K562 (cell line): ENCODE measurements around the gene RGS6. TPM values are rescaled to one million over a fixed set of nuclear protein-coding genes. Genes with fewer than 3 reads are reported as not detected.
A peak's percentile ranks its signal among the peaks of the same experiment; 100 is the strongest.

ENCODE experiments used
- BCLAF1 ChIP-seq, 2 experiments: fragments of 450-650 bp in 1 of 2; IDR thresholded peaks; 2 replicates each; pipeline ENCODE4 v1.6.1; 2011 to 2017; ENCODE audit warnings: low read depth in 2 of 2, antibody characterized with exemption in 1 of 2, borderline replicate concordance in 1 of 2, low read length in 1 of 2, mild to moderate bottlenecking in 1 of 2, mixed read lengths in 1 of 2; ENCODE audit not compliant: control insufficient read depth in 1 of 2
- CCAR2 ChIP-seq: fragments of 200-400 bp; formaldehyde crosslinking; IDR thresholded peaks from 2 replicates; pipeline ENCODE4 v1.6.1; 2017; ENCODE audit warnings: mild to moderate bottlenecking, low read depth, low read length
- NFIC ChIP-seq: fragments of 450-650 bp; IDR thresholded peaks from 2 replicates; pipeline ENCODE4 v1.6.1; 2017; ENCODE audit warnings: mild to moderate bottlenecking, inconsistent platforms
- NONO ChIP-seq, 2 experiments: fragments of 200-400 bp in 1 of 2; fragments of 450-650 bp in 1 of 2; formaldehyde crosslinking in 1 of 2; IDR thresholded peaks; 2 replicates each; pipeline ENCODE4 v1.6.1; 2017; ENCODE audit warnings: low read depth in 2 of 2, mild to moderate bottlenecking in 2 of 2, moderate library complexity in 2 of 2, low read length in 1 of 2
- TCF3 ChIP-seq: sonication (generic); formaldehyde crosslinking; IDR thresholded peaks from 2 replicates; pipeline ENCODE4 v1.4.0; 2020; ENCODE audit warnings: mild to moderate bottlenecking, missing genetic modification reagents
- polyA plus RNA-seq, 8 experiments: library from polyadenylated mRNA; depleted of rRNA in 4 of 8; stranded (reverse) in 5 of 8; unstranded in 3 of 8; fragments of >200 nt; fragmentation: Nextera tagmentation in 2 of 8; fragmentation: Illumina TruSeq in 1 of 8; extraction: Ambion mirVana in 2 of 8; extraction: Trizol in 1 of 8; gene quantifications; 2 replicates each; pipeline versions ENCODE4 v1.2.1 to v1.2.3, GENCODE V29; 2011 to 2014; ENCODE audit warnings: inconsistent platforms in 1 of 8, missing spikeins in 1 of 8
- total RNA-seq, 7 experiments: library from RNA; depleted of rRNA in 6 of 7; stranded (reverse); fragments of >200 nt in 6 of 7; fragmentation: Illumina TruSeq in 2 of 7; extraction: Trizol in 2 of 7; gene quantifications; 2 replicates each; pipeline versions ENCODE4 v1.2.1 to v1.2.3, GENCODE V29; 2011 to 2021; ENCODE audit warnings: low replicate concordance in 1 of 7
- TF ChIP-seq, protein P1 (sequence below): fragments of 250-450 bp; sonication (Bioruptor Pico); IDR thresholded peaks from 2 replicates; pipeline ENCODE4 v1.4.0; 2020; ENCODE audit warnings: mild to moderate bottlenecking, moderate library complexity, borderline replicate concordance
- TF ChIP-seq, protein P2 (sequence below): fragments of 450-650 bp; IDR thresholded peaks from 2 replicates; pipeline ENCODE4 v1.6.1; 2014; ENCODE audit warnings: low read depth, mild to moderate bottlenecking, moderate library complexity, borderline replicate concordance

Gene RGS6
- total and polyA plus RNA-seq, 9 of the 15 experiments (the other 6 are each of a cell fraction or from before 2014, with no cell fraction given) = not detected

- TF ChIP-seq, protein P1, sequence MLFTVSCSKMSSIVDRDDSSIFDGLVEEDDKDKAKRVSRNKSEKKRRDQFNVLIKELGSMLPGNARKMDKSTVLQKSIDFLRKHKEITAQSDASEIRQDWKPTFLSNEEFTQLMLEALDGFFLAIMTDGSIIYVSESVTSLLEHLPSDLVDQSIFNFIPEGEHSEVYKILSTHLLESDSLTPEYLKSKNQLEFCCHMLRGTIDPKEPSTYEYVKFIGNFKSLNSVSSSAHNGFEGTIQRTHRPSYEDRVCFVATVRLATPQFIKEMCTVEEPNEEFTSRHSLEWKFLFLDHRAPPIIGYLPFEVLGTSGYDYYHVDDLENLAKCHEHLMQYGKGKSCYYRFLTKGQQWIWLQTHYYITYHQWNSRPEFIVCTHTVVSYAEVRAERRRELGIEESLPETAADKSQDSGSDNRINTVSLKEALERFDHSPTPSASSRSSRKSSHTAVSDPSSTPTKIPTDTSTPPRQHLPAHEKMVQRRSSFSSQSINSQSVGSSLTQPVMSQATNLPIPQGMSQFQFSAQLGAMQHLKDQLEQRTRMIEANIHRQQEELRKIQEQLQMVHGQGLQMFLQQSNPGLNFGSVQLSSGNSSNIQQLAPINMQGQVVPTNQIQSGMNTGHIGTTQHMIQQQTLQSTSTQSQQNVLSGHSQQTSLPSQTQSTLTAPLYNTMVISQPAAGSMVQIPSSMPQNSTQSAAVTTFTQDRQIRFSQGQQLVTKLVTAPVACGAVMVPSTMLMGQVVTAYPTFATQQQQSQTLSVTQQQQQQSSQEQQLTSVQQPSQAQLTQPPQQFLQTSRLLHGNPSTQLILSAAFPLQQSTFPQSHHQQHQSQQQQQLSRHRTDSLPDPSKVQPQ = no peak
- TF ChIP-seq NONO (IDR thresholded peaks at IDR 0.05; ENCODE audit: low read depth in 2 of 2, low read length in 1 of 2) = no peak
- TF ChIP-seq CCAR2 = no peak
- TF ChIP-seq TCF3 (CRISPR knock-in tag) = no peak
- peak; percentile 72 for TF ChIP-seq NFIC
- TF ChIP-seq, protein P2, sequence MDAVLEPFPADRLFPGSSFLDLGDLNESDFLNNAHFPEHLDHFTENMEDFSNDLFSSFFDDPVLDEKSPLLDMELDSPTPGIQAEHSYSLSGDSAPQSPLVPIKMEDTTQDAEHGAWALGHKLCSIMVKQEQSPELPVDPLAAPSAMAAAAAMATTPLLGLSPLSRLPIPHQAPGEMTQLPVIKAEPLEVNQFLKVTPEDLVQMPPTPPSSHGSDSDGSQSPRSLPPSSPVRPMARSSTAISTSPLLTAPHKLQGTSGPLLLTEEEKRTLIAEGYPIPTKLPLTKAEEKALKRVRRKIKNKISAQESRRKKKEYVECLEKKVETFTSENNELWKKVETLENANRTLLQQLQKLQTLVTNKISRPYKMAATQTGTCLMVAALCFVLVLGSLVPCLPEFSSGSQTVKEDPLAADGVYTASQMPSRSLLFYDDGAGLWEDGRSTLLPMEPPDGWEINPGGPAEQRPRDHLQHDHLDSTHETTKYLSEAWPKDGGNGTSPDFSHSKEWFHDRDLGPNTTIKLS = no peak
- TF ChIP-seq BCLAF1 (IDR thresholded peaks at IDR 0.05; ENCODE audit: borderline replicate concordance in 1 of 2, control insufficient read depth in 1 of 2, low read depth in 2 of 2, low read length in 1 of 2) = no peak
Observed at GRCh38 chr14:72567226-72567625, 635.0 kb downstream of the RGS6 start (continued).
